ENCODE measurements around the gene ASB8. TPM values are rescaled to one million over a fixed set of nuclear protein-coding genes. Genes with fewer than 3 reads are reported as not detected.

Gene ASB8, protein sequence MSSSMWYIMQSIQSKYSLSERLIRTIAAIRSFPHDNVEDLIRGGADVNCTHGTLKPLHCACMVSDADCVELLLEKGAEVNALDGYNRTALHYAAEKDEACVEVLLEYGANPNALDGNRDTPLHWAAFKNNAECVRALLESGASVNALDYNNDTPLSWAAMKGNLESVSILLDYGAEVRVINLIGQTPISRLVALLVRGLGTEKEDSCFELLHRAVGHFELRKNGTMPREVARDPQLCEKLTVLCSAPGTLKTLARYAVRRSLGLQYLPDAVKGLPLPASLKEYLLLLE
- 14.0 and 14.1 TPM in 2 replicates for total RNA-seq

DNA sequence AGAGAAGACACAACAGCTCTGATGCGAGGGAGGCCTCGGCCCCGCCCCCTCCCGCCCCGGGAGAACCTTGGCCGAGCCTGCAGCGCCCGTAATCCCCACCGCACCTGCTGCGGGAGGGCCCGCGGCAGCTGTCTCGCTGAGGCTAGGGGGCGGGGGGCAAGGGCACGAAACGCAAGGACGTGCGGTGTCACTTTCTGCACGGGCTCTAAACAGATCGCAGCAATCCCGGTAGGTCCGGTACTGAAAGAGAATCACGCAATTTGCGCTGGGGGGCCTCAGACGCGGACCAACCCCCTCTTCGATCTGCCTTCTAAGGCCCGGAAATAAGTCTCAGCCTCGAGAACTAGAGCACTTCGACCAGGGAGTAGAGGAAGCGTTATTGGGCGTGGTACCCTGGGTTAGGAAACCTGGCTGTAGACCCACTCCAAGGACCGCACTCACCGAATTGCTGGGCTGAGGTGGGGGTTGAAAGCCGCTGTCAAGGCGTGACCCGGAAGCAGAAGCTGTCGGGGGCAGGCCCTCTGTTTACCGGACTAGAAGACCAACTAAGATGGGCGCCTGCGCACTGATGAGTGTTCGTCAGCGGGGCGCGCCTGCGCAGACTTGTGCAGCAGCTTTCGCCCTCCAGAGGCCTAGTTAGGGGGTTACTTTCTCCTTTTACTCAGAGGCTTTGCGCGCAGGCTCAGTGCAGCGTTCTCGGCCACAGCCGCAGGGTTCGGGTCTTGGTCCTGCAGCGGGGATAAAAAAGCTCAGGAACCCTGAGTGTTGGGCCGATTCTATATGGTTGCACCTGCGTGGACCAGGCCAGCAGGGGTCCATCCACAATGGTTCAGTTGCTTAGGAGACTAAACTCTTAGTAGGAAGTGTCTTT lies at the start of gene ASB8:
Gene ASB8, minus strand, starts transcription at position 498 of the 871 bp plus-strand sequence. CDS start 4,019 bp downstream, outside the sequence.

DNA sequence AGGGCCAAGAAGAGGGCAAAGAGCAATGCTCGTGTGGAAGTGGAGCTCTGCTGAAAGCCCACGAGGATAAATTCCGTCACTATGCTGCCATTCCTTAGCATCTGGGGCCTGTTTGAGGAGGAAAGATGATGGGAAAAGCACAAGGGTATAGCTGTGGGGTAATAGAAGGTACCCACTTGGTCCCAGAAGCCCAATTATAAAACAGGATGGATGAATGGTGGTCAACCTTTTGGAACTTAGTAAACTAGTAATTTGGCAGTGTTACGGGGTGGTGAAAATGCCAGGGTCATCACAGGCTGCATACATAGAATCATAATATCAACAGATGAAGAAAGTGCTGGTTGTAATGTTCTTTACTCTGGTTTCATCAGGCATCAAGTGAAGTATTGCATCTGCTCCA lies 45.9 kb upstream of the ASB8 start, which contains the start of gene OR10AD1:
Gene OR10AD1, minus strand, starts transcription at position 101 of the 400 bp plus-strand sequence. Its CDS starts 0 bp downstream, at position 101.

DNA sequence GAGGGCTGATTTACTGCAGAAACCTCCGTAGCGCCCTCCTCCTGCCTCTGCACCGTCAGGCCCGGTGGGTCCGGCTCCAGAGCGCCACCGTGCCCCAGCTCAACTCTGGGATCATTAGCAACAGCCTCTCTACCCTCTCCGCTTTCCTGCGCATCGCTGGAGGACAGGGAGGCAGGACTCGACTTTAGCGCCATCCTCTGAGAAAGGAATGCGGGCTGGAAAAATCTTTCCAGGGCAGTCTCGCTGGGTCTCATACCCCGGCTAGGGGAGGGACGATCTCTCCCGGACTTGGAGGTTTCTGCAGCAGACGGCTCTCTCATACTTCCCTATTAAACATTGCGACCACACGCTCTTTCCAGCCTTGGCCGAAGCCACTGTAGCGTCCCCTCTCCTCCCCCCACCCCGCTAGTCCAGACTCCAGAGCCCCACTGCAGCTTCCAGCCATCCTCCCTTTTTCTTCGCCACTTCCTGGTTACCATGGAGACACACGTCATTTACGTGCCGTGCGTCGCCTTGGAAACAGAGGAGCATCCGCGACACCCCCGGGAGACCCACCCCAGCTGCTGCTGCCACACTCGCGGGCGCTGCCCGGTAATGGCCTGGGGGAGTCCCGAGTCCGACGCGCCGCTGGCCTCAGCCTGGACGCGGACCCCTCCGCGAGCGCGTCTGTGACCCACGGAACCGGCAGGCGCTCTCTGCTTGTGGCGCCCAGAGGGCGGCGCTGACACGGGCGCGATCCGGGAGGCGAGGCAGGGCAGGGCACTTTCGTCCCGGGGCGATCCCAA lies 26.0 kb upstream of the ASB8 start, which contains the start of gene CCDC184:
Gene CCDC184, plus strand, starts transcription at position 554 of the 785 bp plus-strand sequence. CDS start 479 bp downstream, outside the sequence.

DNA sequence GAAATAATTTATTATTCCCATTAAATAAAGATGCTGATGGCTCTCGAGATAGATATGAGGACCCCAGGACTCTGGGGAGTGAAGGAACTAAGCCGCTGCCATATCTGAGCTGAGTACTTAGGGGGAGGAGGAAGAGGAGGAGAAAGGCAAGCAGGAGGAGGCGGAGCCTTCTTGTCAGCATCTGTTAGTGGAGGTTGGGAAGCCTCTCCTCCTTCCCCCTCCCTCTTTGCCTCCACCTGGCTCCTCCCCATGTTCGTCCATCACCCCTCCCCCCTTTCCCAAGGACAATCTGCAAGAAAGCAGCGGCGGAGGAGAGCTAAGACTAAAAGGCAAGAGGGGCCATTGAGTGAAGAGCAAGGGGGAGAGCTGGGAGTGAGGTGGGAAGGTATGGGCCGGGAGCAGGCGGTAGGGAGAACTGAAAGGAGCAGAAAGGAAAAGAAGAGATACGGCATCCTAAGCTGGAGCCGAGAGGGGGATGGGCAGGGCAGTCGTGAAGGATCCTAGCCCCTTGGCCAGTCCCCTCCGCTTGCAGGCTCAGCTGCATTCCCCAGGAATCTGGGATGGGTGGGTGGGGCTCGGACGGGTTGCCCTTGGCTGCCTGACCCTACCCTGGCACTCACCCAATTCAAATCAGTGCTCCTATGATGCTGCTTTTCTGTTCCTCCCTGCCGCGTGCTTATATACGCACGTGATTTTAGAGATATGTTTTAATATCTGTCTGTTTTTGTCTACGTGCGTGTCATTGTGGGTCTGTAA lies 38.1 kb downstream of the ASB8 start, which contains the start of gene PFKM:
Gene PFKM, plus strand, starts transcription at position 287 of the 756 bp plus-strand sequence. CDS start 3,411 bp downstream, outside the sequence.

DNA sequence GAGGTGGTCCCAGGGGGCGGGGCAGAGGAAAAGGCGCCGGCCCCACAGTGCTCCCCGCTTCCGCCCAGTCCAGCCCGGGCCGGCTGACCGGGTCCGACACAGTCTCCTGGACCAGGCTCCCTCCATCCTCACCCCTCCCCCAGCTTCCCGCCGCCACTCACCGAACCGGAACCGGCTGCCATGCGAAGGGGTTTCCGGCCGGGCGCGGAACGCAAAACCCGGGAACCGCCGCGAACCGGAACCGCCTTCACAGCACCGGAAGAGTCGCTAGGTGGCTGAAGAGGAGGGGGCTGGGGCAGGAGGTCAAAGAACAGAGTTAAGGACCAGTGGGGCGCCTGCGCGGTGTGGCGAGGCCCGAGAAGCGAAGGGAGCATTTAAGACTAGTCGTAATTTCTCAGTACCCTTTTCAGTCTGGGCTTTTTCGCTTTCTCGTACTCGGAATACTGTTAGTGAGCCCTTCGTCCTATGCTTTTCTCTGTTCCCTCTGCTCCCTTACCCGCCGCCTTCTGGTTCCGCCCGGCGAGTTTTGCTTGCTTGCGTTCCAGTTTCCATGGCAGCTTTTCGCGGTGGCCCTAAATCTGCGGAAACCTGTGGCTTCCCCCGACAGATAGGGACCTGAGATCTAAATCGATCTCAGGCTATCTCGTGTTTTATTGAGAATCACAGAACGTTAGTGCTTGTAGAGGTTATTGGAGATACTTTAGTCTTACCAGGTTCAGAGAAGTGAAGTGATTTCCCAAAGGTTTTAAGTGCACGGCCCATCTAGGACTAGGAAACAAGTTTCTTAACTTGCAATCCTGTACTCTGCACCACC lies 51.2 kb downstream of the ASB8 start, which contains the start of gene SENP1:
Gene SENP1, minus strand, starts transcription at position 213 of the 814 bp plus-strand sequence. CDS start 4,607 bp downstream, outside the sequence.

Other genes starting within 250 kb of the ASB8 start
- gene TMEM106C, start 193.9 kb downstream of the ASB8 start, total RNA-seq, result 82.0 and 84.1 TPM in 2 replicates
- 0.17 and 1.2 TPM in 2 replicates for gene COL2A1, start 153.0 kb downstream of the ASB8 start, total RNA-seq
- gene SENP1, start 51.4 kb downstream of the ASB8 start, total RNA-seq, result 11.6 and 14.1 TPM in 2 replicates
- 42.5 and 45.6 TPM in 2 replicates for gene PFKM, start 38.2 kb downstream of the ASB8 start, total RNA-seq
- 0.34 and 0.45 TPM in 2 replicates for gene CCDC184, start 26.1 kb upstream of the ASB8 start, total RNA-seq
- not detected in 2 replicates for gene OR10AD1, start 45.8 kb upstream of the ASB8 start, total RNA-seq
- gene ZNF641, start 193.4 kb upstream of the ASB8 start, total RNA-seq, result 2.0 and 3.3 TPM in 2 replicates

Data from bronchus fibroblast of lung (primary cell).